Tibial nerve (tissue), 4 donors: ENCODE data around the gene FAHD2A. TPM values are rescaled to one million over a fixed set of nuclear protein-coding genes. Genes with fewer than 3 reads are reported as not detected.

Experiments
- DNase-seq, 2 donors: peaks; one replicate each; pipeline ENCODE4 v3.0.0-alpha.2; 2019; ENCODE audit warnings: low spot score in 2 of 2
- H3K27ac ChIP-seq, 4 donors: fragments of 200-600 bp; sonication (generic) in 3 of 4; one replicate each; pipeline ENCODE4 v1.5.1; 2017 to 2019; ENCODE audit warnings: mild to moderate bottlenecking in 1 of 4
- H3K27me3 ChIP-seq, 2 donors: fragments of 200-600 bp; sonication (generic) in 1 of 2; one replicate each; pipeline versions ENCODE4 v1.5.1 to v1.6.0; 2017 to 2019
- H3K36me3 ChIP-seq, 3 donors: fragments of 200-600 bp; sonication (generic); one replicate each; pipeline ENCODE4 v1.5.1; 2018 to 2019
- H3K4me1 ChIP-seq, 4 donors: fragments of 200-600 bp; sonication (generic) in 3 of 4; one replicate each; pipeline ENCODE4 v1.5.1; 2017 to 2019
- H3K4me3 ChIP-seq, 4 donors: fragments of 200-600 bp; sonication (generic) in 3 of 4; one replicate each; pipeline ENCODE4 v1.5.1; 2017 to 2019; ENCODE audit warnings: mild to moderate bottlenecking in 1 of 4, moderate library complexity in 1 of 4
- H3K9me3 ChIP-seq, 4 donors: fragments of 200-600 bp; sonication (generic) in 3 of 4; one replicate each; pipeline ENCODE4 v1.5.1; 2017 to 2019
- EP300 ChIP-seq, 2 donors: sonication (generic); formaldehyde crosslinking; IDR thresholded peaks; one replicate each; pipeline ENCODE4 v1.6.1; 2017; ENCODE audit warnings: antibody characterized with exemption in 2 of 2, mild to moderate bottlenecking in 1 of 2
- POLR2A ChIP-seq, 2 donors: fragments of 450-650 bp; IDR thresholded peaks; one replicate each; pipeline ENCODE4 v1.6.1; 2017; ENCODE audit warnings: antibody characterized with exemption in 2 of 2, mild to moderate bottlenecking in 2 of 2, moderate library complexity in 2 of 2
- WGBS, 2 donors: methylation state at CpG; one replicate each; pipeline ENCODE4 v1.1.5; 2018; 5-methylcytosine and 5-hydroxymethylcytosine counted together
- total RNA-seq, 4 donors: library from RNA; depleted of rRNA; stranded (reverse); fragments of >200 nt; gene quantifications; one replicate each; pipeline ENCODE4 v1.1.0, GENCODE V29; 2016
- TF ChIP-seq, protein P1 (sequence below), 5 experiments: fragments of 200-600 bp in 3 of 5; fragments of 450-650 bp in 2 of 5; sonication (generic) in 3 of 5; IDR thresholded peaks; one replicate each; pipeline ENCODE4 v1.5.1; 2016 to 2019; ENCODE audit warnings: antibody characterized with exemption in 5 of 5, mild to moderate bottlenecking in 3 of 5, moderate library complexity in 2 of 5

Gene FAHD2A
- total RNA-seq, 4 donors from 2014 or later: 21.0 to 34.5 (median 24.8) TPM

DNA sequence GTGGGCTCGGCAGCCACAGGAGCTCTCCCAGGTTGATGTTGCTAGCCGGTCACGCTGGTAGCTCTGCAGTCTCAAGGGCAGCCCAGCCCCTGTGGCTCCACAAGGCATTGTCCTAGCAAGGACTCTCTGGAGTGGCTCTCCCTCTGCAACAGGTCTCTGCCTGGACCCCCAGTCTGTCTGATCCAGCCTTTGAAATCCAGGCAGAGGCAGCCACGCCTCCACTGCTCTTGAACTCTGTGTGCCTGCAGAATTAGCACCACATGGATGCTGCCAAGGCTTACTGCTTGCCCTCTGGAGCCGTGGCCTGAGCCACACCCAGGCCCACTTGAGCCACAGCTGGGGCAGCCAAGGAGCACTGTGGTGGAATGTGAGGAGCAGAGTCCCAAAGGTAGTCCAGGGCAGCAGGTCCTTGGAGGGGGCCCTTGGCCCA lies 43.0 kb upstream of the FAHD2A start:
- Histone ChIP-seq H3K27me3 (no peaks in the 10 kb centered on the region), H3K9me3 (peaks cover 0 to 4% (median 0%) of the 10 kb centered on the region in 4 donors), H3K4me3 (no peak overlapping the region), H3K4me1 (peaks cover 0 to 23% (median 3%) of the 10 kb centered on the region in 4 donors), H3K36me3 (peaks cover 0 to 7% (median 0%) of the 10 kb centered on the region in 3 donors), H3K27ac (peak overlapping the region in 1 of 4 donors; percentile 41)
- no peak for DNase-seq
- WGBS, 2 donors: 63 to 78% methylated on average over 4 to 5 of the region's 5 CpGs
- no peak for TF ChIP-seq POLR2A (IDR thresholded peaks at IDR 0.05)
- TF ChIP-seq, protein P1, sequence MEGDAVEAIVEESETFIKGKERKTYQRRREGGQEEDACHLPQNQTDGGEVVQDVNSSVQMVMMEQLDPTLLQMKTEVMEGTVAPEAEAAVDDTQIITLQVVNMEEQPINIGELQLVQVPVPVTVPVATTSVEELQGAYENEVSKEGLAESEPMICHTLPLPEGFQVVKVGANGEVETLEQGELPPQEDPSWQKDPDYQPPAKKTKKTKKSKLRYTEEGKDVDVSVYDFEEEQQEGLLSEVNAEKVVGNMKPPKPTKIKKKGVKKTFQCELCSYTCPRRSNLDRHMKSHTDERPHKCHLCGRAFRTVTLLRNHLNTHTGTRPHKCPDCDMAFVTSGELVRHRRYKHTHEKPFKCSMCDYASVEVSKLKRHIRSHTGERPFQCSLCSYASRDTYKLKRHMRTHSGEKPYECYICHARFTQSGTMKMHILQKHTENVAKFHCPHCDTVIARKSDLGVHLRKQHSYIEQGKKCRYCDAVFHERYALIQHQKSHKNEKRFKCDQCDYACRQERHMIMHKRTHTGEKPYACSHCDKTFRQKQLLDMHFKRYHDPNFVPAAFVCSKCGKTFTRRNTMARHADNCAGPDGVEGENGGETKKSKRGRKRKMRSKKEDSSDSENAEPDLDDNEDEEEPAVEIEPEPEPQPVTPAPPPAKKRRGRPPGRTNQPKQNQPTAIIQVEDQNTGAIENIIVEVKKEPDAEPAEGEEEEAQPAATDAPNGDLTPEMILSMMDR (IDR thresholded peaks at IDR 0.05): no peak
- TF ChIP-seq EP300 (IDR thresholded peaks at IDR 0.05): no peak

DNA sequence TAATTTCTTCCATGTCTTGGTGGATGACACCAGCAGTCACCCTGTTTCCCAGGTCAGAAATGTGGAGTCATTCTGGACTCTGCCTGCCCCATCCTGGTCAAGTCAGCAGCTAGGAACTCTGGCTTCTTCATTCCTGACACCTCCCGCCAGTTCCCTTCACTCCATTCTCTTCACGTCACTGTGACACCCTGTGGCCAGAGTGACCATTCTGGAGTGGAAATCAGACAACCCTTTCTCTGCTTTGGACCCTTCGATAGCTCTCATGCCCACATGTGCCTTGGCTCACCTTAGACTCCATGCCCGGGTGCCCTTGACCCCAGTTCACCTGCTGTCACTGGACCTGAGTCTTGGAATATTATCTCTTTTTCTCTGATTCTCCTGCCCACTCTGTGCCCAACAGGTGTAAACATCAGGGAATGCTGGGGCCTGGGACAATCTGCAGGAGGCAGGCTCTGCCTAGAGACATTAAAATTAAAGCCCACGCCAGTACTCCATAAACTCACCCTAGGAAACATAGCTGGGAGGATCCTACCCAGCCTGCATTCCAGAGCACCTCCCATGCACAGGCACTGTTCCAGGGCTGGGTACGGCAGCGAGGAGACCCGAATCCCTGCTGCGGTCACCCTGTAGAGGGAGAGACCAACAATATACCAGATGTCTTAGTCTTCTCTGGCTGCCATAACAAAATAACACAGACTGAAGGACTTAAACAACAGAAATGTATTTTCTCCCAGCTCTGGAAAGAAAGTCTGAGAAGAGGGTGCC lies 41.1 kb upstream of the FAHD2A start:
- WGBS, 2 donors: 89 to 90% methylated on average over 9 of the region's 9 CpGs
- H3K4me3 ChIP-seq: no peak overlapping the region

GRCh38 chr2:95362486-95362885 lies 40.0 kb upstream of the FAHD2A start:
- no peak for DNase-seq
- H3K4me3 ChIP-seq: no peak overlapping the region
- peaks cover 0 to 23% (median 3%) of the 10 kb centered on the region in 4 donors for H3K4me1 ChIP-seq
- no peak overlapping the region for H3K27ac ChIP-seq
- no peaks in the 10 kb centered on the region for H3K27me3 ChIP-seq
- no peaks in the 10 kb centered on the region for H3K9me3 ChIP-seq
- TF ChIP-seq POLR2A (IDR thresholded peaks at IDR 0.05): no peak
- TF ChIP-seq, protein P1 (IDR thresholded peaks at IDR 0.05): no peak
- TF ChIP-seq EP300 (IDR thresholded peaks at IDR 0.05): no peak
- 90 to 91% methylated on average over 9 of the region's 9 CpGs for WGBS, 2 donors
- H3K36me3 ChIP-seq: no peaks in the 10 kb centered on the region

More for the DNA sequence above, 41.1 kb upstream of the FAHD2A start:
- H3K27ac ChIP-seq: no peak overlapping the region
- DNase-seq: no peak
- H3K27me3 ChIP-seq: no peaks in the 10 kb centered on the region
- TF ChIP-seq, protein P1 (IDR thresholded peaks at IDR 0.05): no peak
- TF ChIP-seq EP300 (IDR thresholded peaks at IDR 0.05): no peak
- peaks cover 0 to 23% (median 3%) of the 10 kb centered on the region in 4 donors for H3K4me1 ChIP-seq
- no peaks in the 10 kb centered on the region for H3K36me3 ChIP-seq
- peaks cover 0 to 4% (median 0%) of the 10 kb centered on the region in 4 donors for H3K9me3 ChIP-seq

GRCh38 chr2:95366514-95366913 lies 36.0 kb upstream of the FAHD2A start:
- Histone ChIP-seq H3K36me3 (no peaks in the 10 kb centered on the region), H3K4me3 (no peak overlapping the region), H3K27me3 (no peaks in the 10 kb centered on the region), H3K4me1 (no peaks in the 10 kb centered on the region), H3K27ac (no peak overlapping the region), H3K9me3 (peaks cover 0 to 2% (median 0%) of the 10 kb centered on the region in 4 donors)
- WGBS, 2 donors: 82 to 88% methylated on average over 6 of the region's 6 CpGs
- TF ChIP-seq EP300 (IDR thresholded peaks at IDR 0.05) (no peak), POLR2A (IDR thresholded peaks at IDR 0.05) (no peak)
- TF ChIP-seq, protein P1 (IDR thresholded peaks at IDR 0.05): no peak
- no peak for DNase-seq

DNA sequence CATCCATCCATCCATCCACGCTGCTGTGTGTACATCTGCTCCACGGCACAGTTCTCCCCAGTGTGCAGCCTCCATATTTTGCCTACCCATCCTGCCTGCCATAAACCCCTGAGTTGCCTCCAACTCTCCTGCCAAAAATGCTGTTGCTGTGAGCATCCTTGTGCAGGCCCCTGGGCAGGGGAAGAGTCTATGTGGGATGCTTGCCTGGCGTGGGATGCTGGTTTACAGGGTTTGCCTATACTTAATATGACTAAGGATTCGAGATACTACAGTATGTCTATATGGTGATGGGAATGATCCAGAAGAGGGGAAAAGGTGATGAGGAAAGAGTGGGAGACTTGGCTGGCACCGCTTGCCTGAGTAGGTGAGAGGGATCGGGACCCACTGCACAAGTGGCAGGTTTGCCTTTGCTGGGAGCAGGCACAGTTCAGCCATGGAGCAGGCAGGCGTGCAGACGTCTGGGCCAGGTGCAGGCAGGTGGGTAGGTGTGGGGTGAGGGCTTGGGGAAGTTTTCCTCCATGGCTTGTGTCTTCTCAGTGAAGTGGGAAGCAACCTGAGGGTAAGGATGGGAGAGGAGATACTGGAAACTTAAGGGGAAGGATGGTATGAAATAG lies 30.2 kb upstream of the FAHD2A start:
- peaks cover 0 to 2% (median 0%) of the 10 kb centered on the region in 4 donors for H3K9me3 ChIP-seq
- no peak overlapping the region for H3K27ac ChIP-seq
- H3K4me3 ChIP-seq: no peak overlapping the region
- peaks cover 0 to 19% (median 0%) of the 10 kb centered on the region in 3 donors for H3K36me3 ChIP-seq
- no peaks in the 10 kb centered on the region for H3K4me1 ChIP-seq
- TF ChIP-seq, protein P1 (IDR thresholded peaks at IDR 0.05): no peak
- H3K27me3 ChIP-seq: no peaks in the 10 kb centered on the region
- peak in 1 of 2 donors; percentile 1 for DNase-seq
- 95% methylated on average over 8 of the region's 8 CpGs for WGBS, 2 donors
